ENCODE data around the gene MAP1LC3B2.

DNA sequence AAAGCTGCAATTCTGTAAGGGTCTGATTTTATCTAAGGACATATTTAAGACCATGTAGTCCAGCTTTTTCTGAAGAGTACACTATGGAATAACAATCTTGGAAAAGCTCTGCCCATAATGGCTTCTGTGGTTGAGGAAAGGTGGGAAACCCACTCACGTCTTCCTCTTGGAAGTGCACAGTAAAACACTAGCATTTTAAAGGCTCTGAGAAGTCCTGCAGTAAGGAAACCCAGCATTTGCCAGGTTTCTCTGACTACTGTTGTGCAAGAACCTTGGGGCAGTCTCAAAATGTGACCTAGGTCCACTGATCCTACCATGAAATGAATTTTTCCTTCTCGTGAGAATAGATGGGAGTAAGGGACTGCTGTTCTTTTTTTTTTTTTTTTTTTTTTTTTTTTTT, 11.9 kb downstream of the MAP1LC3B2 start:
- TF ChIP-seq POLR2AphosphoS5 (IDR thresholded peaks at IDR 0.05; ENCODE audit: low read depth): no peak
- no peak for TF ChIP-seq CTCF (IDR thresholded peaks at IDR 0.05; ENCODE audit: insufficient read depth, low read length)
